Myocyte (in vitro differentiated cells): ENCODE data around the gene AGO3. TPM values are rescaled to one million over a fixed set of nuclear protein-coding genes. Genes with fewer than 3 reads are reported as not detected.
A peak's percentile ranks its signal among the peaks of the same experiment; 100 is the strongest.

Experiments used
- DNase-seq: peaks from one replicate; pipeline ENCODE4 v3.0.0-alpha.2; 2012; ENCODE audit warnings: low read depth
- total RNA-seq: library from RNA; depleted of rRNA; stranded (reverse); fragments of >200 nt; gene quantifications from 2 replicates; pipeline ENCODE4 v1.2.3, GENCODE V29; 2014

AGO3 gene
- total RNA-seq, 1 donor from 2014 or later, result 12.8 TPM

- DNase-seq, result no peak
These were observed 165.0 kb downstream of the AGO3 start for GRCh38 chr1:36095760-36096405.

- no peak for DNase-seq
These were observed 165.9 kb downstream of the AGO3 start for GRCh38 chr1:36096500-36097432.

GRCh38 chr1:36097693-36098585 lies 167.0 kb downstream of the AGO3 start:
- DNase-seq, result no peak

GRCh38 chr1:36098650-36099365 lies 167.9 kb downstream of the AGO3 start:
- DNase-seq, result no peak

GRCh38 chr1:36099681-36100341 lies 168.9 kb downstream of the AGO3 start:
- DNase-seq, result peak; percentile 76

- DNase-seq, result no peak
These were observed 169.5 kb downstream of the AGO3 start for GRCh38 chr1:36100376-36100775.

- no peak for DNase-seq
These were observed 170.6 kb downstream of the AGO3 start for GRCh38 chr1:36101546-36101945.

GRCh38 chr1:36106269-36106668 lies 175.4 kb downstream of the AGO3 start:
- DNase-seq, result no peak

- DNase-seq, result no peak
These were observed 176.5 kb downstream of the AGO3 start for GRCh38 chr1:36107394-36107793.

GRCh38 chr1:36108314-36108713 lies 177.4 kb downstream of the AGO3 start:
- no peak for DNase-seq

GRCh38 chr1:36109041-36109679 lies 178.3 kb downstream of the AGO3 start:
- DNase-seq, result peak; percentile 80

GRCh38 chr1:36111151-36111550 lies 180.2 kb downstream of the AGO3 start:
- DNase-seq, result no peak

GRCh38 chr1:36112823-36113222 lies 181.9 kb downstream of the AGO3 start:
- DNase-seq, result no peak

GRCh38 chr1:36114371-36114770 lies 183.5 kb downstream of the AGO3 start:
- no peak for DNase-seq

- DNase-seq, result peak; percentile 61
These were observed 184.3 kb downstream of the AGO3 start for GRCh38 chr1:36115200-36115669.

GRCh38 chr1:36115931-36116330 lies 185.0 kb downstream of the AGO3 start:
- DNase-seq, result no peak

GRCh38 chr1:36116901-36117300 lies 186.0 kb downstream of the AGO3 start:
- no peak for DNase-seq

GRCh38 chr1:36118447-36119204 lies 187.7 kb downstream of the AGO3 start:
- no peak for DNase-seq

GRCh38 chr1:36119456-36119855 lies 188.6 kb downstream of the AGO3 start:
- no peak for DNase-seq
